GM18951 (cell line): ENCODE measurements around the gene RAP1GAP2.

Source experiments
- POLR2A ChIP-seq: IDR thresholded peaks from 4 replicates; pipeline ENCODE4 v1.6.1; 2011; ENCODE audit warnings: mild to moderate bottlenecking; ENCODE audit not compliant: insufficient read length, insufficient read depth; ENCODE audit errors: extremely low read depth
- in situ Hi-C: fragments of 300-500 bp; cut with MboI; formaldehyde crosslinking; loops from one replicate; pipeline ENCODE4 v1.12.0; 2022; ENCODE audit warnings: low sequenced_read_pairs, mixed read lengths, inconsistent platforms; ENCODE audit not compliant: unreplicated experiment

The RAP1GAP2 gene

DNA sequence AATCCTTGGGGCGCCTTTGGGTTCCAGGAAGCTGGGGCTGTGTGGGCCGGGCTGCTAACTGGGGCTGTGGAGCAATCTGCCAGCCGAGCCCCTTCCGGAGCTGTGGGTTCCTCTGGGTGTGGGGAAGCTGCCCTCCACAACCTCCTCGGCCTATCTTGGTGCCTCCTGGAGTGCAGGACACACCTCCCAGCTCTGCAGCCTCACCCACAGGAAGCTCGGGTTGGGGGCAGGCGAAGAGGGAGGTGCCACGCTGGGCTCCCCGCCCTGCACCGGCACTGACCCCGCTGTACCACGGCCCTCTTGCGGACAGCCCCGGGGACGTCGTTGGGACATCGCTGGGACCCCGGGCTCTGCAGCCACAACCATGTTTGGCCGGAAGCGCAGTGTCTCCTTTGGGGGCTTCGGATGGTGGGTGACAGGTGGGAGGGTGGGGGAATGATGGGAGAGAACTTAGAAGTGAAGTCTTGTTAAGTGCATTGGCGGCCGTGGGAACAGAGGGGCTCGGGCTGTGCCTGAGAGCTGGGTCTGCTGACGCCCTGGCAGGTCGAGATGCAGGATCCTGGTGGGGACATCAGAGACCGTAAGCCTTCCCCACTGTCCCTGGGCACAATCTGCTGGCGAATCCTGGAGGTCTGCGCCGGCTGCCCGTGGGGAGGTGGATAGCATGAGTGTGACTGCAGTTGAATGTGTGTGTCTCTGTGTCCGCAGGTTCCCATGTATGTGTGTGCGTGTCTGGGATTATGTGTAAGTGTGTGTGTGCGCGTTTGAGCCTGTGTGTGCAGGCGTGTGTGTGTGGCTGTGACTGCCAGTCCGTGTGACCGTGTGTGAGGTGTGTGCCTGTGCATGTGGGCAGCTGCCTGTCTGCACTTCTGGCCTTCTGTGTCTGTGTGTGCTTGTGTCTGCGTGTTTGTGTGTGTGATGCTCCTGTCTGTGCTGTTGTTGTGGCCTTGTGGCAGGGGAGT lies at the start of gene RAP1GAP2:
Gene RAP1GAP2, plus strand, starts transcription at position 275 of the 962 bp plus-strand sequence. Its CDS starts 90 bp downstream, at position 365.
- no peak for TF ChIP-seq POLR2A
- in situ Hi-C loops, result no loop called here

DNA sequence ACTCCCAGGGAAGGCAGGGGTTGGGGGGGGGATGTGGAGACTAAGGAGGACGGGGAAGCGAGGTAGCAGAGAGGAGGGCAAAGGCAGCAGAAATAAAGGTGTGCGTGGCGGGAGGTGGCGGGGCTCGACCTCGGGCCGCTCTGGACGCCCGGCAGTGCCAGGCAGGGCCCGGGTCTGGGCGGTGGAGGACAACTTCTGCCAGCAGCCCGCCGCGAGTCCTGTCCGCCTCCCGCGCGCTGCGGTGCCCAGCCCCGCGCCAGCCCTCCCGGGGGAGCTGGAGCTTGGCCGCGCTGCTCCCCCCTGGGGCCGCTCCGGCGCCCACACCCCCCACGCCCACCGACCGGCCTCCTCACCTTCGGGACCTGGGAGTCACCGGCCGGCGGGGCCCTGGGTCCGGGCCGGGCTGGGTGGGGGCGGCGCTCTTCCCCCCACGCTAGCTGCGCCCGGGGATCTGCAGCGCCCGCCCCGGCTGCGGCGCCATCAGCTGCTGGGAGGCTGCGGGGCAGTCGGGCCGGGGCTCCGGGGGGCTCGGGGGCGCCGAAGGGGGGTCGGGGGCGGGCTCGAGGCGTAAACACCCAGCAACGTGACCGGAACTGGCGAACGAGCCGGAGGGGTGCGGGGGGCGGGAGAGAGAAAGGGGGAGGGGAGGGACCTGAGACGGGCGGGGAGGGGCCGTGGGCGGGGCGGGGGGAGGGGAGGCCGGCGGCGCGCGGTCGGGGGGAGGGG lies 47.0 kb upstream of the RAP1GAP2 start, which contains the start of gene CCDC92B:
Gene CCDC92B, minus strand, starts transcription at position 595 of the 726 bp plus-strand sequence. CDS start 14,507 bp downstream, outside the sequence.
- in situ Hi-C loops, result no loop called here
- no peak for TF ChIP-seq POLR2A

- in situ Hi-C loops, result no loop called here
- no peak for TF ChIP-seq POLR2A
Measured at GRCh38 chr17:2749784-2750181, 46.5 kb upstream of the RAP1GAP2 start.

DNA sequence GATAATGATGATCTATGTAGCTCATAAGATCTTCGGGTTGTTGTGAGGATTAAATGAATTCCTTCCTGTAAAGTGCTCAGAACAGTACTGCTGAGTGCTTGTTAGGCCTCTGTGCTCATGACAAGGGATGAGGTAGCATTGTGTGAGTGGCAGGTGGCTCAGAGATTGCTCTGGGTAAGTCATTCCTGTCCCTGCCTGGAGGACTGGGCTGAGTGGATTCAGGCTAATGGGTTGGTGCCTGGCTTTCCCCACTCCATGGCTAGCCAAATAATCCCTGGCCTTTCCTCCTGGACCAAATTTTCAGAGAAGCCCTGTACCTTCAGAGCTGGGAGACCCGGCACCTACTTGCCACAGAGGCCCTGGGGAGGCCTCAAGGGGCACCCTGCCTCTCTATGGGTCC lies 45.5 kb upstream of the RAP1GAP2 start:
- no peak for TF ChIP-seq POLR2A
- in situ Hi-C loops, result no loop called here

GRCh38 chr17:2751491-2751890 lies 44.7 kb upstream of the RAP1GAP2 start:
- in situ Hi-C loops, result no loop called here
- no peak for TF ChIP-seq POLR2A

DNA sequence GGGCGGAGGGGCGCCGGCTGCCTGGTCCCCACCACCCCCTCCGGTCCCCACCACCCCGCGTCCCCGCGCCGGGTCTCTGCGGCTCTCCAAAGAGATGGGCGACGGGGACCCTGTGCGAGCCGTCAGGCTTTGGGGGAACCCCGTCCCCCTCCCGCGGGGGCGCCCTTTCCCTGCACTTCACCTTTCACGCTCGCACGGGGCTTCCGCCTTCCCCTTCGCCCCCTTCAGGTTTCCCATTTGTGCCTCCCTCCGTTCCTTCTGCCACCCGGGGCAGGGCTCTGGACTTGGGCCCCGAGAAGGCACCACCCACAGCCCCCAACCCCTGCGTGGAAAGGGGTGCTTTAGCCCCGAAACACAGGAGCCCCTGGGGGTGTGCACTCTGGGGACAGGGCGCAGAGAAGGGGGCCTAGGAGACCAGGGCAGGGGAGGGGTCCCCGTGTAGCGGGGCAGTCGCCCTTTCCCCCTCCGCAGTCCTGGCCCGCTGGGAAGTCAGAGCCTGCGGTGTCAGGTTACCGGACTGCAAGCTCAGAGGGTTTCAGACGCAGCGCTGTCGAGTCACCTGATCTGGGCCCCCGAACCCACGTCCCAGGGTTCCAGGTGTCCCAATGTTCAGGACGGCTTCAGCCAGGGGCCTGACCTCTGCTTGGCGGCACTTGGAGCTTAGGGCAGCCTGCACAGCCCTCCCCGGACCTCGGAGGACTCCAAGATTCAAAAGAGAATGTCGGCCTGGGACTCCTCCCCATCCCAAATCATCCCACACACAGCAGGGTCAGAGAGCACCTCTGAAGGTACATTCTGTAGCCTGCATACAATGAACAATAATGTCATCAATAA lies 40.1 kb upstream of the RAP1GAP2 start:
- in situ Hi-C loops, result no loop called here
- TF ChIP-seq POLR2A, result no peak

DNA sequence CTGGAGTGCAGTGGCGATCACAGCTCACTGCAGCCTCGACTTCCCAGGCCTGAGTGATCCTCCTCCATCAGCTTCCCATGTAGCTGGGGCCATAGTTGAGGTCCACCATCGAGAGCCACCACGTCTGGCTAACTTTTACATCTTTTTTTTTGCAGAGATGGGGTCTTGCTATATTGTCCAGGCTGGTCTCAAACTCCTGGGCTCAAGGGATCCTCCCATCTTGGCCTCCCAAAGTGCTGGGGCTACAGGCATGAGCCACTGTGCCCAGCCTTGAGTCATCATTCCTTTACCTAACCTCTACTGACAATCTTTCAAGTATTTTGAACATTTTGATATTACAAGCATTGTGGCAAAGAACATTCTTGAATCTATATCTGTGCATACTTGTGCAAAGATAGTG lies 37.4 kb upstream of the RAP1GAP2 start:
- in situ Hi-C loops, result no loop called here
- no peak for TF ChIP-seq POLR2A

DNA sequence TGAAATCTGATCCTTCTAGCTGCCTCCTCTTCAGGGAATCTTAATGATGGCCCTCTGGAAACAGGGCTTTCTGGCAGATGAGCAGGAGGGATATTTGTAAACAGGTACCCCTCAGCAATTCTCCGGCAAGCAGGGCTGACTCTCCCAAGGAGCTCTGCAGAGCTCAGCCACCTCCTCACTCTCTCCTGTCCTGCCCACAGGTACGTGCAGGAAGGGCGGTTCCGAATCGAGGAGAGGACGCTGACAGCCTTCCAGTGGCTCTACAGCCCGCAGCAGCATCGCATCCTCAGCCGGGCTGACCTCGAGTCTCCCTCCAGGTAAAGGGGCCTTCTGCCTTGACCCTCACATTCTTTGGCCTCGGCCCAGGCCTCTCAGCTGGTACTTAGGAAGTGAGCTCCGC lies 26.1 kb upstream of the RAP1GAP2 start:
- no peak for TF ChIP-seq POLR2A
- in situ Hi-C loops, result no loop called here

DNA sequence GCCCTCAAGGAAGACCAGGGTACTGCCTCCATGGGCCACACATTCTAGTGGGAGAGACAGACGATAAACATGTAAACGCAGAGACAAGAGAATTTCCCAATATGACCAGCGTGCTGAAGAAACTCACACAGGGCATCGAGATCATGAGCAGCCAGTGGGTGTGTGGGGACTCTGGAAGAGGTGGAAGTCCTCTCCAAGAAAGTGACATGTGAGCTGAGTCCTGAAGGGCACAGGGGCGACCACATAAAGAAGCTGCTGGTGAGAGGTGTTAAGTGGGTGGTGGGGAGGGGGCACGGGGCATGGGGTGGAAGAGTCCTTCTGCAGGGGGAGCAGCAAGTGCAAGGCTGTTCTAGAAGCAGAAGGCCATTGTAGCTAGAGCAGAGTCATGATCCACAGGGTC lies 21.0 kb upstream of the RAP1GAP2 start:
- in situ Hi-C loops, result no loop called here
- no peak for TF ChIP-seq POLR2A

- in situ Hi-C loops, result no loop called here
- no peak for TF ChIP-seq POLR2A
Measured at GRCh38 chr17:2776589-2777241, 19.5 kb upstream of the RAP1GAP2 start.

DNA sequence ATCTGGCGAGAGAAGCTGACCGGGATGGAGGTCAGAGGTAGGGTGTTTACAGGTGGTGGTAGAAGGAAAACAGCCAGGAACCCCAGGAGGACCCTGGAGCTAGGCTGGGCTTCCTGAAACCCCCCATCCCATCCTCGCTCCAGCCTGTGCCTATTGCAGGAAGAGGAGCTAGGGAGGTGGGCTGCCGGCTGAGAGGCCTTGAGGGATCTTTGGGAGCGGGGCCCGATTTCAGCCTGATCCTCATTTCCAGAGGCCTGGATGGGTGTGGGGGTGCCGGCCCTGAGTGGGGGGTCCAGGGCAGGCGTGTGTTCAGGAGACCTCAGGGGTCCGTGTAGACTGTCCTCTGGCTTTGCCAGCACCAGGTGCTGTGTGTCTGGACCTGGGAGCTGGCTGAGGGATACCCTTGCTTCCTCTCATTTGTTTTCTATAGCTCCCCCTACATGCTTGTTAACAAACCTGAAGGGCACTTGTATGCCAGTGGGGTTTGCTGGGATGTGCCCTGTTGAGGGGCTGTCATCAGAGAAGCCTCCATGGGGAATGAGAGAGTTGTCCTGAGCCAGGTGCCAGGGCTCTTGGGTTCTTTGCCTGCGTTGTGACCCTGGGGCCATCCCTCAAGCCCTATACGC lies 18.9 kb upstream of the RAP1GAP2 start:
- TF ChIP-seq POLR2A, result no peak

DNA sequence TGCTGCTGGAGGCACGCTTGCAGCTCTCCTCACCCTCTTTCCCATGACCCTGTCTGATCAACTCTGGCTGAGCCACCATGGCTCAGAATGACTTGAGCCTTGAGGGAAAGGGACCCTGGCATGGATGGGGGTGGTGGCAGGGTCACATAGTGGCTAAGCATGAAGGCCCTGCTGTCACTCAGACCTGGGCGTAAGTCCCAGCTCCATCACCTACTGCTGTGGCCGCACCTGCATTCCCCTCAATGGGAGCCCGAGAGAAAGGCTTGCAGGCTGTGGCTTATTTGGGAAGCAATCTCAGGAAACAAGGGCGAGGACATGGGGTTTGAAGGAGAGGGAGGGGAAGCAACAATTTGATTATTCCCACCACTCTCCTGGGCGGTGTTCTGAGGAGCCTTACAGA lies 17.7 kb upstream of the RAP1GAP2 start:
- in situ Hi-C loops, result no loop called here
- TF ChIP-seq POLR2A, result no peak

More for the DNA sequence above, 18.9 kb upstream of the RAP1GAP2 start:
- in situ Hi-C loops, result no loop called here
